ENCODE results near the gene LPIN2.

Gene LPIN2, protein sequence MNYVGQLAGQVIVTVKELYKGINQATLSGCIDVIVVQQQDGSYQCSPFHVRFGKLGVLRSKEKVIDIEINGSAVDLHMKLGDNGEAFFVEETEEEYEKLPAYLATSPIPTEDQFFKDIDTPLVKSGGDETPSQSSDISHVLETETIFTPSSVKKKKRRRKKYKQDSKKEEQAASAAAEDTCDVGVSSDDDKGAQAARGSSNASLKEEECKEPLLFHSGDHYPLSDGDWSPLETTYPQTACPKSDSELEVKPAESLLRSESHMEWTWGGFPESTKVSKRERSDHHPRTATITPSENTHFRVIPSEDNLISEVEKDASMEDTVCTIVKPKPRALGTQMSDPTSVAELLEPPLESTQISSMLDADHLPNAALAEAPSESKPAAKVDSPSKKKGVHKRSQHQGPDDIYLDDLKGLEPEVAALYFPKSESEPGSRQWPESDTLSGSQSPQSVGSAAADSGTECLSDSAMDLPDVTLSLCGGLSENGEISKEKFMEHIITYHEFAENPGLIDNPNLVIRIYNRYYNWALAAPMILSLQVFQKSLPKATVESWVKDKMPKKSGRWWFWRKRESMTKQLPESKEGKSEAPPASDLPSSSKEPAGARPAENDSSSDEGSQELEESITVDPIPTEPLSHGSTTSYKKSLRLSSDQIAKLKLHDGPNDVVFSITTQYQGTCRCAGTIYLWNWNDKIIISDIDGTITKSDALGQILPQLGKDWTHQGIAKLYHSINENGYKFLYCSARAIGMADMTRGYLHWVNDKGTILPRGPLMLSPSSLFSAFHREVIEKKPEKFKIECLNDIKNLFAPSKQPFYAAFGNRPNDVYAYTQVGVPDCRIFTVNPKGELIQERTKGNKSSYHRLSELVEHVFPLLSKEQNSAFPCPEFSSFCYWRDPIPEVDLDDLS

DNA sequence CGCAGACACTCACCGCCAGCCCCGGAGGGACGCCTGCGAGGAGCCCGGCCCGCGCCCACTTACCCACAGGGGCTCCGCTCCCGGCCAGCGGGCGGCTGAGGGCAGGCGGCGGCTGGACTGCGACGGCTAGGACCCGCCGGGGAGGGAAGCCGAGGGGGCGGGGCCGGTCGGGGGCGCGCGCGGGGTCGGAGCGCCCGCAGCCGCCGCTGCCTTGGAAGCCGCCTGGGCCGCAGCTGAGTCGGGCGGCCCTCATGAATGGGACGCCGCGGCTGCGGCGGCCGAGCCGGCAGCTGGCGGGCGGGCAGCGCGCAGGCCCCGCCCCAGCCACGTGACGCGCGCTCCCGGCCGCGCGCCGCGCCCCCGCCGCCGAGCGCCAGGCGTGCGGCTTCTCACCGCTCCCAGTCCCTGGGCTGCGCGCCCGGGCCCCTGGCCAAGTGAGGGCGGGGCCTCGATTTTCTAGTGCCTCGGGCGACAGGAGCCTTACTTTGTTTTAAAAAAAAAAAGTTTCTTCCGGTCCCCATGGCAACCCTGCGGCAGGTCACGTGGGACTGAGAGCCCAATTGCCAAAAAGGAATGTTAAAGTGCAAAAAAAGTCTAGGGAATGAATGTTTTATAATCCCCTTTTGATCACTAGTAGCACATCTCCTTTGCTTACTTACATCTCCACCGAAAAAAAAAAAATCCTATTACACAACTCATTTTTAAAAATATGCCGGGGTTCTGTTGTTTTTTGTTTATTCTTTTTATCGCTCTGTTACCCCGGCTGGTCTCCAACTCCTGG, at the start of gene LPIN2:
TSS of gene LPIN2 (minus strand) at position 121 of the 781 bp plus-strand sequence. CDS start 52,304 bp downstream, outside the sequence.
- DNase-seq (ENCODE audit: low read depth in 2 of 2): peak; percentile 98 to 99
- peak within 1 kb of the TSS; percentile 61 to 71 for H3K4me3 ChIP-seq (replicated peaks in 1 of 2; ENCODE audit: low read depth in 2 of 2, low read length in 2 of 2)
- TF ChIP-seq, protein P1, sequence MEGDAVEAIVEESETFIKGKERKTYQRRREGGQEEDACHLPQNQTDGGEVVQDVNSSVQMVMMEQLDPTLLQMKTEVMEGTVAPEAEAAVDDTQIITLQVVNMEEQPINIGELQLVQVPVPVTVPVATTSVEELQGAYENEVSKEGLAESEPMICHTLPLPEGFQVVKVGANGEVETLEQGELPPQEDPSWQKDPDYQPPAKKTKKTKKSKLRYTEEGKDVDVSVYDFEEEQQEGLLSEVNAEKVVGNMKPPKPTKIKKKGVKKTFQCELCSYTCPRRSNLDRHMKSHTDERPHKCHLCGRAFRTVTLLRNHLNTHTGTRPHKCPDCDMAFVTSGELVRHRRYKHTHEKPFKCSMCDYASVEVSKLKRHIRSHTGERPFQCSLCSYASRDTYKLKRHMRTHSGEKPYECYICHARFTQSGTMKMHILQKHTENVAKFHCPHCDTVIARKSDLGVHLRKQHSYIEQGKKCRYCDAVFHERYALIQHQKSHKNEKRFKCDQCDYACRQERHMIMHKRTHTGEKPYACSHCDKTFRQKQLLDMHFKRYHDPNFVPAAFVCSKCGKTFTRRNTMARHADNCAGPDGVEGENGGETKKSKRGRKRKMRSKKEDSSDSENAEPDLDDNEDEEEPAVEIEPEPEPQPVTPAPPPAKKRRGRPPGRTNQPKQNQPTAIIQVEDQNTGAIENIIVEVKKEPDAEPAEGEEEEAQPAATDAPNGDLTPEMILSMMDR (IDR thresholded peaks at IDR 0.05; ENCODE audit: low read depth, low read length): no peak

DNA sequence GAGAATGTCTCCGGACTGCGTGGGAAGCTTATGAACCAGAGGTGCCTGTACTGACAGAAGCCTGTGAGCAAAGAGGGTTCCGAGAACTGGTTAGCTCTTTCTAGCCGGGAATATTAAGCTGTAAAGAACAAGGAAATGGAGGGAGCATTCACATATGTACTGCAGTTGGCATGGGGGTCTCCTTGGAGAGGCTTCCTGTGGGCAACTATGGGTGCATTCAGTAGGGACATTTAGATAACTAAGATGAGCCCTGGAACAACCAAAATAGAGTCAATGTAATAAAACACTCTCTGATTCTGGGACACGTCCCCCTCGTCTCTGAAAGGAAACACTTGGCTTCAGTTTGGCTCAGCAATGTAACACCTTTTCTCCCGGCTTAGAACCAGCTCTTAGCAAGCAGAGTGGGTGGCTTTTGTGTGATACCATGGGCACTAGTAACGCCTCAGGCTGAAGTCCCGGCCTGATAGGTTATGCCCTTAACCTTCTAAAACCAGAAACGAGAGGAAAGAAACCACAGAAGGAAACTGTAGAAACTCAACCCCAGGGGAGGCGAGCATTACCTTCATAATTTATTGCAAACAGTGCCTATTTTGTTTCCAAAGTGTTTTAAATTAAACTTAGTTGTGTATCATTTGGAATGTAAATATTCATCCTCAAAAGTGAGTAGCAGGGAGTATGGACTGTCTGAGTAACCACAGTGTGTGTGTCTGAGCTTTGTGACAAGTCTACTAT, 48.8 kb upstream of the LPIN2 start:
- TF ChIP-seq, protein P1 (IDR thresholded peaks at IDR 0.05; ENCODE audit: low read depth, low read length): no peak
- H3K4me3 ChIP-seq (replicated peaks in 1 of 2; ENCODE audit: low read depth in 2 of 2, low read length in 2 of 2): no peak overlapping the region
- no peak for DNase-seq (ENCODE audit: low read depth in 2 of 2)

DNA sequence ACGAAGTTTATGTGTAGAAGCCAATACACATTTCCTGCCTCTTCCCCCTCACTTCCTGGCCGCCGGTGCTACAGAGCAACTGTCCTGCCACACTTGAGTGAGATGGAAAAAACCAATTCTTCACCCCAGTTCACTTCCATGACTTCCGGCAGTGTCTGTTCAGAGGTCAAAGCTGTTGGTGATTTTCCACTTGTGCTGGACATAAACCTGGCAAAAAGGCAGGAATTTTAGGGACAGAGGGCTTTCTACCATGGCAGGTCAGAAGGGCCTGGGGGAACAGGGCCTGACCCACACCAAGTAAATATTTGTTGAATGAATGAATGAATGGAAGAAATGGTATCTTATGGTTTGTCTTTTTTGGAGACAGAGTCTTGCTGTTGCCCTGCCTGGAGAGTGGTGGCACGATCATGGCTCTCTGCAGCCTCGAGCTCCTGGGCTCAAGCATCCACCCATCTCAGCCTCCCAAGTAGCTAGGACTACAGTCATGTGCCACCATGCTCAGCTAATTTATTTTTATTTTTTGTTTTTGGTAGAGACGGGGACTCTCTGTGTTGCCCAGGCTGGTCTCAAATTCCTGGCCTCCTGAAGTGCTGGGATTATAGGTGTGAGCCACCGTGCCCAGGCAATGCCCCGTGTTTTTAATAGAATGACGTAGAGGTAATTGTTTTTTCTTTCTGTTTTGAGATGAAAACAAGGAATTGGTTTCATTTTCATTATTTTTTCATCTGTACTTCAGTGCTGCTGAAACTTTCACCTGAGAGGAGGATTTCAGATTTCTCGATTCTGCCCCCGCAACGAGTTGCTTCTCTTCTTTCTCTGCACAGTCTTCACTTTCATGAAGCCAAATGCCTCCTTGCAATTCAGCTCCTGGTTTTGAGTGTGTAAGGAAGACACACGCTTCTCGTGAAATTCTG, 48.0 kb upstream of the LPIN2 start:
- H3K4me3 ChIP-seq (replicated peaks in 1 of 2; ENCODE audit: low read depth in 2 of 2, low read length in 2 of 2): no peak overlapping the region
- DNase-seq (ENCODE audit: low read depth in 2 of 2): no peak
- TF ChIP-seq, protein P1 (IDR thresholded peaks at IDR 0.05; ENCODE audit: low read depth, low read length): no peak

DNA sequence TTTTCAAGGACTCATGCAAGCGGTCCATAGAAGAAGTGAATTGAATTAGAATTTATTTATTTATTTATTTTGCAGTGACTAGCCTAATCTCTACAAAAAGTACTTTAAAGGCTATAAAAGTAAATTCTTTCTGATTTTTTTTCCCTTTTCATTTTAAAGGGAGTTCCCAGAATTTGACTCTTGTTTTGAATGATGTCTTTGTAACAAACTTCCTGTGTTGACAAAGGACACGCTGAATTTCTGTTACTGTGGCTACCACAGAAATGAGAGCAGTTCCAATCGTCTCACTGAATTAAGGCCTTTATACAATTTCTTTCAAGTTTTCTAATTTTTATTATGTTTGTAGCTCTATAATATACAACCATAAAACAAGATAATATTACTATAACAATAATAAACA, 46.3 kb upstream of the LPIN2 start:
- no peak overlapping the region for H3K4me3 ChIP-seq (replicated peaks in 1 of 2; ENCODE audit: low read depth in 2 of 2, low read length in 2 of 2)
- no peak for DNase-seq (ENCODE audit: low read depth in 2 of 2)
- TF ChIP-seq, protein P1 (IDR thresholded peaks at IDR 0.05; ENCODE audit: low read depth, low read length): no peak

DNA sequence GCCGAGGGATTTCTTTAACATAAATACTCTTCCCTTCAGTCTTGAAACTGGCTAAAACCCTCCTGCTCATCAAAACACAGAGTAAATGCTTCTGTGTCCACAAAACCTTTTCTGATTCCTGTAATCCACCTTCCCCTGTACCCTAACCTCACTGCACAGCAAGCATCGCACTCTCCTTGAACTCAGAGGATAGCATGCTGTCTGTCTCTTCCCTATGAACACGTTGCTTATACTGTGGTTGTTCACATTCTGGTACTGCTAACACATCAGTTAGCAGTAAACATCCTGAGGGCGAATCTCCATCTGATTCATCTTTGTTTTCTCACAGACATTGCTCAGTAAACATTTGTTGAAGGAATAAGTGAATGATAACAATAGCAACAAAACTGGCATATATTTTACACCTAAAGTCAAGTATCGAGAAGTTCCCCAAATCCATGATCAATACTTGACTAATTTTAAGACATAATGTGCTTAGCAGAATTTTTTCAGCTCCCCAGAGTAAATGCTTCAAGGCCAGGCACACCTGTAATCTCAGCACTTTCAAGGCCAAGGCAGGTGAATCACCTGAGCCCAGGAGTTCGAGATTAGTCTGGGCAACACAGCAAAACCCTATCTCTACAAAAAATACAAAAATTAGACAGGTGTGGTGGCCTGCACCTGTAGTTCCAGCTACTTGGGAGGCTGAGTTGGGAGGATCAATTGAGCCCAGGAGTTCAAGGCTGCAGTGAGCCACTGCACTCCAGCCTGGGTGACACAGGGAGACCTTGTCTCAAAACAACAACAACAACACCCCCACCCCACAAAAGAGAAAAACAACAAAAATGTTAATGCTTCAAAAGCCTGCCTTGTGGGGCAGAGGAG, 45.6 kb upstream of the LPIN2 start:
- H3K4me3 ChIP-seq (replicated peaks in 1 of 2; ENCODE audit: low read depth in 2 of 2, low read length in 2 of 2): no peak overlapping the region
- TF ChIP-seq, protein P1 (IDR thresholded peaks at IDR 0.05; ENCODE audit: low read depth, low read length): no peak
- DNase-seq (ENCODE audit: low read depth in 2 of 2): no peak

Data from cardiac fibroblast (primary cell).